ENCODE data around the gene STIM1.

DNA sequence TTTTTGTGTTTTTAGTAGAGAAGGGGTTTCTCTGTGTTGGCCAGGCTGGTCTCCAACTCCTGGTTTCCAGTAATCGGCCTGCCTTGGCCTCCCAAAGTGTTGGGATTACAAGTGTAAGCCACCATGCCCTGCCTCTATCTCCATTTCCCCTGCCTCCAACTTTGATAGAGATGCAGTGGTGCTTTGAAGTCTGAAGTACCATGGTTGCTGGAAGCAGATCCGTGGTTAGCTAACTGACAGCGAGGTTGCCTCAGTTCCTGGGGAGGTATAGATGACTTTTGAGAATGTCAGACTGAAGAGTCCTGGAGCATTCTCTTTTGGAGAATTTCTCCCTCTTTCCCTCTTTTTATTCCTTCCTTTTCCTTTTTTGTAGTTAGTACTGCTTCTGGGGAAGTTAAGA lies 127.6 kb downstream of the STIM1 start:
- TF ChIP-seq GATA2 (IDR thresholded peaks at IDR 0.05; ENCODE audit: low read depth, low read length), result no peak
- no peak for TF ChIP-seq GATA3 (IDR thresholded peaks at IDR 0.05; ENCODE audit: low read depth, low read length)
